Uterus (tissue), 2 donors: Measurements from ENCODE around the gene FMN2.

ENCODE experiments used
- CTCF ChIP-seq, 4 experiments: fragments of 200-600 bp in 2 of 4; fragments of 450-650 bp in 2 of 4; sonication (generic) in 2 of 4; IDR thresholded peaks; one replicate each; pipeline ENCODE4 v1.5.1; 2016 to 2019; ENCODE audit warnings: antibody characterized with exemption in 4 of 4, mild to moderate bottlenecking in 2 of 4, moderate library complexity in 1 of 4
- POLR2A ChIP-seq, 2 donors: fragments of 450-650 bp; IDR thresholded peaks; one replicate each; pipeline ENCODE4 v1.6.1; 2016; ENCODE audit warnings: antibody characterized with exemption in 2 of 2, mild to moderate bottlenecking in 1 of 2, moderate library complexity in 1 of 2

GRCh38 chr1:240363315-240363714, 271.6 kb downstream of the FMN2 start:
- no peak for TF ChIP-seq POLR2A (IDR thresholded peaks at IDR 0.05)
- no peak for TF ChIP-seq CTCF (IDR thresholded peaks at IDR 0.05)
